ENCODE results near the gene WDR74.

GRCh38 chr11:62863687-62864335 is 24.4 kb upstream of the WDR74 start:
- TF ChIP-seq CTCF (IDR thresholded peaks at IDR 0.05) (no peak), EZH2 (IDR thresholded peaks at IDR 0.05; ENCODE audit: borderline replicate concordance, insufficient read depth, low read depth, low read length, poor library complexity, severe bottlenecking) (no peak)
